Islet of Langerhans (tissue), 1 donor: Measurements from ENCODE around the gene SPATA16.
"Not testable (repeated sequence)": the region's sequence is repeated elsewhere in the genome, so short reads cannot be mapped to it uniquely, and the experiment has no call there.

Source experiments
- FAIRE-seq: peaks from one replicate; lab custom pipeline; 2011; peaks lifted over from hg19 to GRCh38; lab: Jason Lieb, UNC

The SPATA16 gene

GRCh38 chr3:173003956-173004355 lies 137.1 kb downstream of the SPATA16 start:
- FAIRE-seq = no peak

GRCh38 chr3:173003471-173003870 lies 137.6 kb downstream of the SPATA16 start:
- no peak for FAIRE-seq

GRCh38 chr3:173001622-173002021 lies 139.4 kb downstream of the SPATA16 start:
- no peak for FAIRE-seq

GRCh38 chr3:173000553-173000952 lies 140.5 kb downstream of the SPATA16 start:
- FAIRE-seq = no peak

- FAIRE-seq = no peak
These were observed 147.6 kb downstream of the SPATA16 start for GRCh38 chr3:172993412-172993811.

GRCh38 chr3:172991424-172991996 lies 149.5 kb downstream of the SPATA16 start:
- FAIRE-seq = no peak

GRCh38 chr3:172989373-172989772 lies 151.7 kb downstream of the SPATA16 start:
- FAIRE-seq = no peak

- peak; percentile 64 for FAIRE-seq
These were observed 153.8 kb downstream of the SPATA16 start for GRCh38 chr3:172987273-172987672.

- no peak for FAIRE-seq
These were observed 156.1 kb downstream of the SPATA16 start for GRCh38 chr3:172984914-172985313.

GRCh38 chr3:172982736-172983364 lies 158.2 kb downstream of the SPATA16 start:
- FAIRE-seq = peak; percentile 30

- FAIRE-seq = no peak
These were observed 159.5 kb downstream of the SPATA16 start for GRCh38 chr3:172981407-172981983.

GRCh38 chr3:172980849-172981248 lies 160.2 kb downstream of the SPATA16 start:
- no peak for FAIRE-seq

- no peak for FAIRE-seq
These were observed 163.3 kb downstream of the SPATA16 start for GRCh38 chr3:172977696-172978095.

GRCh38 chr3:172974969-172975368 lies 166.1 kb downstream of the SPATA16 start:
- FAIRE-seq = no peak

GRCh38 chr3:172973799-172974198 lies 167.2 kb downstream of the SPATA16 start:
- FAIRE-seq = no peak

GRCh38 chr3:172972717-172973116 lies 168.3 kb downstream of the SPATA16 start:
- no peak for FAIRE-seq

GRCh38 chr3:172972067-172972466 lies 169.0 kb downstream of the SPATA16 start:
- FAIRE-seq = no peak

GRCh38 chr3:172968646-172969045 lies 172.4 kb downstream of the SPATA16 start:
- no peak for FAIRE-seq

GRCh38 chr3:172965256-172965655 lies 175.8 kb downstream of the SPATA16 start:
- no peak for FAIRE-seq

- FAIRE-seq = not testable (repeated sequence)
These were observed 180.3 kb downstream of the SPATA16 start for GRCh38 chr3:172960626-172961182.

- FAIRE-seq = no peak
These were observed 182.5 kb downstream of the SPATA16 start for GRCh38 chr3:172958565-172958964.

- no peak for FAIRE-seq
These were observed 187.5 kb downstream of the SPATA16 start for GRCh38 chr3:172953571-172953970.

- FAIRE-seq = no peak
These were observed 189.5 kb downstream of the SPATA16 start for GRCh38 chr3:172951511-172951910.

- no peak for FAIRE-seq
These were observed 195.0 kb downstream of the SPATA16 start for GRCh38 chr3:172946061-172946460.
